AG09319 (cell line): ENCODE measurements around the gene MARCHF3.

Source experiments
- DNase-seq: peaks from one replicate; pipeline ENCODE4 v3.0.0-alpha.2; 2010; ENCODE audit warnings: low read depth; ENCODE audit errors: extremely low read depth
- TF ChIP-seq, protein P1 (sequence below): IDR thresholded peaks from 2 replicates; pipeline ENCODE4 v1.5.1; 2011; ENCODE audit warnings: low read depth, mild to moderate bottlenecking, inconsistent platforms, low read length, moderate library complexity

The MARCHF3 gene

DNA sequence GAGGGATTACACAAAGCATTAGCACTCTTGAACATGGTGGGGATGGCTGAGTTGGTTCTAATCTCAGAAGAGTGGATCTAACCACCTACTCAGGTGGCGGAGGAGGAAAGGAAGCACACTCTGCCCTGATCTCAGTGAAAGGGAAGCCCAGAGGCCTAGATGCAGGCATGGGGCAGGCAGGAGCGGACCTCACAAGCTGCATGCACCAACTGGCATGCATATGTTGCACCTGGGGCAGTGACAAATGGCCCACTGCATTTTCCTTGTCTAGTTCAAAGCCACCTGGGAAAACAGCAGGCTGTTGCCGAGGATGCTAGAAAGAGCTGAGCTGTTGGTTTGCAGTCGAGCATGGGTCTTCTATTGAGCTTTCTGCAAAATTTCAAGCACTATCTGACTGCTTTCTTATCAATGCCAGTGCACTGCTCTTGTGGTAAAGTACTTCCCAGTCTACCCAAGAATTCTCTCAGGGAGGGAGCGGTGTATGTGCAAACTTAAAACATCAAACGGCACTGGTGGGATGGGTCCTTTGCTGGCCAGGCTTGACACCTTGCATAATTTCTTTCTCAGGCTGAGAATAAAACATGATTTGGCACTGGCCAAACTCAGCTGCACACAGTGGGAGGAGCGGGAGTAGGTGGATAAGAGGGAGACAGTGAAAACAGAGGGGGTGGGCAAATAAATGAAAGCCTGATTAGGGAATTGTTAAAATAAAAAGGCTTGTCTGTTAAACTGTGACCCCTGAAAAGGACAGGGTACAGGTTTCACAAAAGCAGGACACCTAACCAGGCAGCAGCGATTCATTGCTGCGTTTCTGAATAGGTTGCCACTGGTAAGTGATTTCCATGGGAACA lies 108.9 kb downstream of the MARCHF3 start:
- DNase-seq = no peak
- TF ChIP-seq, protein P1, sequence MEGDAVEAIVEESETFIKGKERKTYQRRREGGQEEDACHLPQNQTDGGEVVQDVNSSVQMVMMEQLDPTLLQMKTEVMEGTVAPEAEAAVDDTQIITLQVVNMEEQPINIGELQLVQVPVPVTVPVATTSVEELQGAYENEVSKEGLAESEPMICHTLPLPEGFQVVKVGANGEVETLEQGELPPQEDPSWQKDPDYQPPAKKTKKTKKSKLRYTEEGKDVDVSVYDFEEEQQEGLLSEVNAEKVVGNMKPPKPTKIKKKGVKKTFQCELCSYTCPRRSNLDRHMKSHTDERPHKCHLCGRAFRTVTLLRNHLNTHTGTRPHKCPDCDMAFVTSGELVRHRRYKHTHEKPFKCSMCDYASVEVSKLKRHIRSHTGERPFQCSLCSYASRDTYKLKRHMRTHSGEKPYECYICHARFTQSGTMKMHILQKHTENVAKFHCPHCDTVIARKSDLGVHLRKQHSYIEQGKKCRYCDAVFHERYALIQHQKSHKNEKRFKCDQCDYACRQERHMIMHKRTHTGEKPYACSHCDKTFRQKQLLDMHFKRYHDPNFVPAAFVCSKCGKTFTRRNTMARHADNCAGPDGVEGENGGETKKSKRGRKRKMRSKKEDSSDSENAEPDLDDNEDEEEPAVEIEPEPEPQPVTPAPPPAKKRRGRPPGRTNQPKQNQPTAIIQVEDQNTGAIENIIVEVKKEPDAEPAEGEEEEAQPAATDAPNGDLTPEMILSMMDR = no peak

DNA sequence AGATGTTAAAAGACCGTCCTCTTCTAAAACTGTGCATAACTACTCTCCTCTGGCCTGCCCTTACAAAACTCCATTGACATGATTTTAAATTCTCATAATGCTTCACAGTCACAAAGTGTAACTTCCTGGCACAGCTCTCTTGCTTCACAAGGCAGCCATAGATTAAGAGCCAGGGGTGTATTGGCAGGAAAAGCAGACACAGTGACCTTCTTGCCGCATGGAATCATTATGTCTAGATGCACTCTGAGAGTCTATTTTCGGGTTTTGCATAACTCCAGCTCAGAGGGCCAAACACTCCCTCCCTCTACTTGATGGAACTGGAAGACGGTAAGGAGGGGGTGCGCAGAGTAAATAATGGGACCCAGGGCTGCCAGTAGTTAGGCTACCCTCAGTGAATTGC lies 110.1 kb downstream of the MARCHF3 start:
- TF ChIP-seq, protein P1 = no peak
- DNase-seq = peak; percentile 23

DNA sequence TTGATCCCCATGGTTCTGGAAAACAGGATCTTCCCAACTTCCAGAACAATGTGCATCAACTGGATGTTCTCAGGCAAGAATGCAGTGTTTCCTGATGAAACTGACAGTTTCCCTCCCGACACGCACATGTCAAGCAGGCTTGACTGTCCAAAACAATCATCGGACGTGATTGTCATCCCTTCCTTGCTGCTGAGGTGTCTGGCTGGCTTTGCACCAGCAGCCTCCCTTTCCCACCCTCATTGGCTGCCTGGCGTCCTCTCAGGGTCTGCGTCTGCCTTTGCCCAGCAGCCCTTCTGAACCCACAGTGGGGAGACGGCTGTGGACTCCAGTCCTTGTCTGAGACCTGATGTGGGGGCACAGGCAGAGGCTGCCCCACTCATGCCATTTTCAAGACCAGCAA lies 110.8 kb downstream of the MARCHF3 start:
- DNase-seq = no peak
- TF ChIP-seq, protein P1 = no peak

DNA sequence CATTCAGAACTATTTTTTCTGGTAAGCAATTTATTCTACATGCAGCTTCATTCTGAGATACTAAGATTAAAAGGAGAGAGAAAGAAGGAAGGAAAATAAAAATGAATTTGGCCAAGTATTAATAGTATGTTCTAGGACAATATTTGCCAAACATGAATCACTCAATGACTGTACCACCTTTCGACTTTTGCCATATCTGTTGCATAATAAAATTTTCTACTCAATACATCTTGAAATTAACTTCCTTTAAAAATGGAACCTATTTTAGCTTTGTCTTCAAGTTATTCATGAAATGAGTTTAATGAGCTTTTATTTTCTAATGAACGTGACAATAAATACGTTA lies 111.8 kb downstream of the MARCHF3 start:
- no peak for DNase-seq
- TF ChIP-seq, protein P1 = no peak

DNA sequence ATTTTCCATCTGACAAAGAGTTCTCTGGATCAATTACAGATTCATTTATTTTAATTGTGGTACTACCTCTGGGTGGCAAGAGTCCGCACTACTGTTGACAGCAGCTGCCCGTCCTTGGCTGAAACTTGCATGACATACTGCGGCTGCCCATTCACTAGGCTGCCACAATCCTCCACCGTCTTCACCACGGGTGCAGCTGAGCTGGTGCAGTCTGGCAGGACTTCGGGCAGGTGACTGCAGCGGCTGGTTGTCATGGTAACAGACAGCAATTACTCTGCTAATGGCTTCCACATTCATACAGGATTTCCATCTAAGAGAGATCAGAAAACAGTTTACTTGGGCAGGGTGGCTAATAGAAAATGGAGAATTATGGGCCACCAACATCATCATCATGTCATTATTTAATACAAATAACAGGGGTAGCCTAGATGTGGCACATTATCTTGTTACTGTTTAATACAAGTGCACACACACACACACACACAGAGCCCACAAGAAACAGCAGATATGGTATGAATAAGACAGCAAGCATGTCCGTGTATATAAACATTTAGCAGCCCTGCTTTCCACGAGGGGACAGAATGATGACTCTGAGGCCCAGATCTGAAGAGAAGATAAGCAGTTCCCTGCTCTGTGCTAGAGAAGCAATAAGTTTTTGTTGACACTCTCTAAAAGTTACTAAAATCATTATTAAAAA lies 112.3 kb downstream of the MARCHF3 start:
- TF ChIP-seq, protein P1 = no peak
- DNase-seq = no peak

DNA sequence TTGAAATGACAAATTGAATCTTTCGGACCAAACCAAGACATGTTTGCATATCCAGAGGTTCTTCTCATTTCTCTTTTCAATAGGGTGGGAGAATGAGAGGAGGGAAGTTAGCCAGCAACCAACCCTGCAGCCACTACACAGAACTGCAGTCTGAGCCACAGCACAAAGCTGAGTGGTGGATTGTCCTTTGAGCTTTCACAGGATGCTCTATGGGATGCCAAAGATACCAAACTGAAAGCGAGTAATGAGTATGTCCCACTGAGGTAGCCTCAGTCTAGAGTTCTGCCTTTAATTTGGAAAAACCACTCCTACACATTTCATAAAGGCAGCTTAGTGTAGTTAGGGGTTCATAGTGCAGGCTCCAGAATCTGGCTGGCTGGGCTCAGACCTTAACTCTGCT lies 114.9 kb downstream of the MARCHF3 start:
- TF ChIP-seq, protein P1 = no peak
- no peak for DNase-seq

DNA sequence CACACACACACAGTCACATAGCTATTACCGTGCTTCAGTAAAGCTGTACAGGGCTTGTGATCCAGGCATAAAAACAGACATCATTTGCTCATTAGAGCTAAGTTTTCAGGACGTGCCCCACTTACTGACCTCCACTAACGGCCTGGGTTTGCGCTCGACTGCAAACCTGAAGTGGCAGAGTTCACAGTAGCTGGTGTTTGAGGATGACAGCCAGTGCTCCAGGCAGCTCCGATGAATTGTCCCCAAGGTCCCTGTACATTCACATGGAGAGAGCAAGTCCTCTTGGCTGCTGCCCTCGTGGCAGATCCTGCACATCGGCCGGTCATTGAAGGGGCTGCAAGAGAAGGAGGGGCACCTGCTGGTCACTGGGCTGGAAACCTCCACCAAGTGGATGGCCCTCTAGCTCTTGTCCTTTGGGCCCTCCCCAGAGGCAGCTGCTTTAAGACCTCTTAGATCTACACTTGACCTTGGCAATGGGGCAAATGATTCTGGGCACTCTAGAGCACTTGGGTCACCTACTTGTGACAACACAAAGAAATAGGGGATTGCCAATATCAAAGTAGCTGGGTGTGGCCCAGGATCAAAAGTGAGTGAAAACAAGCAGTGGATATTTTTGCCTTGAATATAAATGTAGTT lies 115.4 kb downstream of the MARCHF3 start:
- no peak for DNase-seq
- TF ChIP-seq, protein P1 = no peak
